PC-3 (cell line): ENCODE results near the gene NCDN.

Experiments
- EZH2 ChIP-seq: fragments of 300-600 bp; sonication (generic); IDR thresholded peaks from one replicate; pipeline ENCODE4 v1.6.1; 2017; ENCODE audit warnings: antibody characterized with exemption, mild to moderate bottlenecking, low read length; ENCODE audit not compliant: unreplicated experiment
- EZH2phosphoT487 ChIP-seq: fragments of 300-600 bp; sonication (generic); IDR thresholded peaks from 2 replicates; pipeline ENCODE4 v1.6.1; 2018; ENCODE audit warnings: mild to moderate bottlenecking, antibody characterized with exemption, low read length, borderline replicate concordance
- TF ChIP-seq, protein P1 (sequence below): fragments of 300-600 bp; sonication (generic); conservative IDR thresholded peaks from 2 replicates; pipeline ENCODE4 v1.5.1; 2017; ENCODE audit warnings: antibody characterized with exemption, low read depth, mild to moderate bottlenecking, low read length

DNA sequence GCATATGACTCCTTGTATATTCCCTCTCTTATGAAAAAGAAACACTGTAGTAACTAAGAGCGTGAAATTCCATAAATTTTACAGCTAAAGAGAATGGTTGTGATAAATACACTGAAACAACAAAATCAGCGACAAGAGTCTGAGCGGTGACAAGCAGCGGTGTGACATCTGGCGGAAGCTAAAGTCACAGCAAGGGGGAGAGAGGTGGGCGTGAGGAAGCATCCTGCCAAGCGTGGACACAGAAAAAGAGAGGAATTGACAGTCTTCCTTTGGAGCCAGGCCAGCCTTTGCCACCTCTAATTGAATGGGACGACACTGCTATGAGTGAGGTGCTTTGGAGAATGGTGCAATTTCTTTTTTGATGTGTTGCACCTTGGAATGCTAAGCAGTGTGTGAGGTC lies 57.8 kb downstream of the NCDN start:
- TF ChIP-seq, protein P1, sequence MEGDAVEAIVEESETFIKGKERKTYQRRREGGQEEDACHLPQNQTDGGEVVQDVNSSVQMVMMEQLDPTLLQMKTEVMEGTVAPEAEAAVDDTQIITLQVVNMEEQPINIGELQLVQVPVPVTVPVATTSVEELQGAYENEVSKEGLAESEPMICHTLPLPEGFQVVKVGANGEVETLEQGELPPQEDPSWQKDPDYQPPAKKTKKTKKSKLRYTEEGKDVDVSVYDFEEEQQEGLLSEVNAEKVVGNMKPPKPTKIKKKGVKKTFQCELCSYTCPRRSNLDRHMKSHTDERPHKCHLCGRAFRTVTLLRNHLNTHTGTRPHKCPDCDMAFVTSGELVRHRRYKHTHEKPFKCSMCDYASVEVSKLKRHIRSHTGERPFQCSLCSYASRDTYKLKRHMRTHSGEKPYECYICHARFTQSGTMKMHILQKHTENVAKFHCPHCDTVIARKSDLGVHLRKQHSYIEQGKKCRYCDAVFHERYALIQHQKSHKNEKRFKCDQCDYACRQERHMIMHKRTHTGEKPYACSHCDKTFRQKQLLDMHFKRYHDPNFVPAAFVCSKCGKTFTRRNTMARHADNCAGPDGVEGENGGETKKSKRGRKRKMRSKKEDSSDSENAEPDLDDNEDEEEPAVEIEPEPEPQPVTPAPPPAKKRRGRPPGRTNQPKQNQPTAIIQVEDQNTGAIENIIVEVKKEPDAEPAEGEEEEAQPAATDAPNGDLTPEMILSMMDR: no peak
- TF ChIP-seq EZH2 (no peak), EZH2phosphoT487 (no peak)
